PFSK-1 (cell line): ENCODE data around the gene THAP8.

Experiments
- POLR2AphosphoS5 ChIP-seq: IDR thresholded peaks from 2 replicates; pipeline ENCODE4 v1.6.1; 2012; ENCODE audit warnings: low read depth, mild to moderate bottlenecking, control low read depth, low read length, moderate library complexity
- REST ChIP-seq, 2 experiments: IDR thresholded peaks; 2 replicates each; pipeline versions ENCODE4 v1.6.1 to v1.8.0; 2011 to 2012; ENCODE audit warnings: low read depth in 2 of 2, low read length in 2 of 2, control low read depth in 1 of 2, inconsistent platforms in 1 of 2, mild to moderate bottlenecking in 1 of 2, moderate library complexity in 1 of 2; ENCODE audit not compliant: insufficient read depth in 1 of 2
- SIN3A ChIP-seq: IDR thresholded peaks from 2 replicates; pipeline ENCODE4 v1.6.1; 2012; ENCODE audit warnings: mild to moderate bottlenecking, low read length, moderate library complexity, borderline replicate concordance; ENCODE audit not compliant: insufficient read depth
- TAF1 ChIP-seq: IDR thresholded peaks from 2 replicates; pipeline ENCODE4 v1.6.1; 2012; ENCODE audit warnings: low read length, control low read depth, borderline replicate concordance; ENCODE audit not compliant: insufficient read depth

DNA sequence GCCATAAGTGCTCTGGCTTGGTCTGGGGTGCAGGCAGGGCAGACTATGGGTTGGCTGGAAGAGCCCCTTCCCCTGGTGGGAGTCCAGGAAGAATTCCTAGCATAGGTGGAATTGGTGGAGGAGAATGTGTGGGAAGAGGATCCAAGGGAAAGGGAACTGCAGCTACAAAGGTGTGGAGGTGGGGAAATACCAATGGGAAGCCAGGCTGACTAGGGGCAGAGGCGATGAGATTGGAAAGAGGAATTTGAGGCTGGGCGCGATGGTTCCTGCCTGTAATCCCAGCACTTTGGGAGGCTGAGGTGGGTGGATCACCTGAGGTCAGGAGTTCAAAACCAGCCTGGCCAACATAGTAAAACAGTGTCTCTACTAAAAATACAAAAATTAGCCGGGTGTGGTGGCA, 63.9 kb downstream of the THAP8 start:
- no peak for TF ChIP-seq POLR2AphosphoS5
- TF ChIP-seq REST (IDR thresholded peaks at IDR 0.05; ENCODE audit: insufficient read depth in 1 of 2, low read depth in 2 of 2, low read length in 2 of 2), result no peak
- TF ChIP-seq SIN3A, result no peak
- TF ChIP-seq TAF1, result no peak
